Measurements from ENCODE around the gene TMEM179. TPM values are rescaled to one million over a fixed set of nuclear protein-coding genes. Genes with fewer than 3 reads are reported as not detected.

The TMEM179 gene
- total and polyA plus RNA-seq, 4 donors: 0.08 to 0.12 (median 0.10) TPM; not detected in 1

- no peak for TF ChIP-seq CTCF (IDR thresholded peaks at IDR 0.05; ENCODE audit: control extremely low read depth, extremely low read depth)
- H3K9ac ChIP-seq (ENCODE audit: insufficient read depth in 1 of 2, low read length in 2 of 2): no peak overlapping the region
- H3K4me3 ChIP-seq: no peak overlapping the region
- H3K27me3 ChIP-seq (ENCODE audit: control insufficient read depth in 3 of 3, insufficient read depth in 3 of 3, low read length in 2 of 3): no peaks in the 10 kb centered on the region
- DNase-seq: peak in 1 of 3 donors; percentile 13
- peaks cover 0 to 24% (median 5%) of the 10 kb centered on the region in 5 donors for H3K4me1 ChIP-seq (ENCODE audit: control insufficient read depth in 5 of 5, insufficient read depth in 5 of 5, low read length in 5 of 5)
- H3K27ac ChIP-seq (ENCODE audit: low read depth in 1 of 2, low read length in 1 of 2): no peak overlapping the region
- 84 to 85% methylated on average over 33 of the region's 33 CpGs for WGBS, 2 donors
- no peak for ATAC-seq (ENCODE audit: insufficient read depth, low FRiP score)
- H3K9me3 ChIP-seq (ENCODE audit: control insufficient read depth in 4 of 4, insufficient read depth in 3 of 4, low read length in 3 of 4): peaks cover 0 to 3% (median 0%) of the 10 kb centered on the region in 4 donors
- no peaks in the 10 kb centered on the region for H3K36me3 ChIP-seq (ENCODE audit: control insufficient read depth in 4 of 4, insufficient read depth in 4 of 4, low read length in 4 of 4)
Measured at GRCh38 chr14:104551851-104552737, 52.5 kb downstream of the TMEM179 start.

GRCh38 chr14:104550861-104551728 is 53.5 kb downstream of the TMEM179 start:
- no peak overlapping the region for H3K9ac ChIP-seq (ENCODE audit: insufficient read depth in 1 of 2, low read length in 2 of 2)
- WGBS, 2 donors: 74 to 82% methylated on average over 24 of the region's 24 CpGs
- no peaks in the 10 kb centered on the region for H3K36me3 ChIP-seq (ENCODE audit: control insufficient read depth in 4 of 4, insufficient read depth in 4 of 4, low read length in 4 of 4)
- no peaks in the 10 kb centered on the region for H3K27me3 ChIP-seq (ENCODE audit: control insufficient read depth in 3 of 3, insufficient read depth in 3 of 3, low read length in 2 of 3)
- no peak for TF ChIP-seq CTCF (IDR thresholded peaks at IDR 0.05; ENCODE audit: control extremely low read depth, extremely low read depth)
- peaks cover 0 to 27% (median 5%) of the 10 kb centered on the region in 5 donors for H3K4me1 ChIP-seq (ENCODE audit: control insufficient read depth in 5 of 5, insufficient read depth in 5 of 5, low read length in 5 of 5)
- DNase-seq (no peak), ATAC-seq (ENCODE audit: insufficient read depth, low FRiP score) (no peak)
- no peak overlapping the region for H3K27ac ChIP-seq (ENCODE audit: low read depth in 1 of 2, low read length in 1 of 2)
- peaks cover 0 to 3% (median 0%) of the 10 kb centered on the region in 4 donors for H3K9me3 ChIP-seq (ENCODE audit: control insufficient read depth in 4 of 4, insufficient read depth in 3 of 4, low read length in 3 of 4)
- H3K4me3 ChIP-seq: no peak overlapping the region

GRCh38 chr14:104550340-104550860 is 54.2 kb downstream of the TMEM179 start:
- peaks cover 0 to 1% (median 0%) of the 10 kb centered on the region in 3 donors for H3K27me3 ChIP-seq (ENCODE audit: control insufficient read depth in 3 of 3, insufficient read depth in 3 of 3, low read length in 2 of 3)

More at GRCh38 chr14:104550340-104550860, 54.2 kb downstream of the TMEM179 start:
- Histone ChIP-seq H3K4me1 (ENCODE audit: control insufficient read depth in 5 of 5, insufficient read depth in 5 of 5, low read length in 5 of 5) (peaks cover 0 to 31% (median 5%) of the 10 kb centered on the region in 5 donors), H3K4me3 (no peak overlapping the region), H3K36me3 (ENCODE audit: control insufficient read depth in 4 of 4, insufficient read depth in 4 of 4, low read length in 4 of 4) (no peaks in the 10 kb centered on the region), H3K9ac (ENCODE audit: insufficient read depth in 1 of 2, low read length in 2 of 2) (no peak overlapping the region), H3K27ac (ENCODE audit: low read depth in 1 of 2, low read length in 1 of 2) (no peak overlapping the region), H3K9me3 (ENCODE audit: control insufficient read depth in 4 of 4, insufficient read depth in 3 of 4, low read length in 3 of 4) (peaks cover 0 to 3% (median 0%) of the 10 kb centered on the region in 4 donors)
- WGBS, 2 donors: 81 to 86% methylated on average over 13 of the region's 13 CpGs
- TF ChIP-seq CTCF (IDR thresholded peaks at IDR 0.05; ENCODE audit: control extremely low read depth, extremely low read depth): no peak
- ATAC-seq (ENCODE audit: insufficient read depth, low FRiP score): no peak
- no peak for DNase-seq
